ENCODE data around the gene ARAP1.

ARAP1 gene

DNA sequence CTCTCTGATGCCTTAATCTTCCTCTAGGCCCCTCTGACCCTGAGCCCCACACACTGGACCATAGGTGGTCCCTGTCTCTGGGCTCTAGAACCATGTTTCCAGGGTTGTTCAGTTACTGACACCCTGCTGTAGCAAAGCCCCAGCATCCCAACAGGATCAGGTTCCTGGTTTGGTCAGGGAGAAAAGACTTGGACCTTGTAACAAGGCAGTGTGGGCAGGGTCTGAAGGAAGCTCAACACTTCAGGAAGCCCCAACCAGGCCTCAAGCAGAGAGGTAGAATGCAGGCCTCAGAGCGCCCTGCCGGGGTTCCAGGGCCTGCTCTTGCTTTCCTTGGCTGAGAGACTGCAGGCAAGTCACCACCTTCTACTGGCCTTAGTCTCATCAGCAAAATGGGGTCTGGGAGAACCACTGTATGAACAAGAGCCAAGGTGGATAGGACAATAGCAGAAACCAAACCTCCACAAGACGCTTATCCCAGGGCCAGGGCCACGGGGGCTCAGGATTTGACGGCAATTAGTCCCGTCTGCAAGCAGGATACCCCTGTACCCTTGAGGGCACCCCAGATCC lies 4.8 kb downstream of the ARAP1 start:
- TF ChIP-seq, protein P1, sequence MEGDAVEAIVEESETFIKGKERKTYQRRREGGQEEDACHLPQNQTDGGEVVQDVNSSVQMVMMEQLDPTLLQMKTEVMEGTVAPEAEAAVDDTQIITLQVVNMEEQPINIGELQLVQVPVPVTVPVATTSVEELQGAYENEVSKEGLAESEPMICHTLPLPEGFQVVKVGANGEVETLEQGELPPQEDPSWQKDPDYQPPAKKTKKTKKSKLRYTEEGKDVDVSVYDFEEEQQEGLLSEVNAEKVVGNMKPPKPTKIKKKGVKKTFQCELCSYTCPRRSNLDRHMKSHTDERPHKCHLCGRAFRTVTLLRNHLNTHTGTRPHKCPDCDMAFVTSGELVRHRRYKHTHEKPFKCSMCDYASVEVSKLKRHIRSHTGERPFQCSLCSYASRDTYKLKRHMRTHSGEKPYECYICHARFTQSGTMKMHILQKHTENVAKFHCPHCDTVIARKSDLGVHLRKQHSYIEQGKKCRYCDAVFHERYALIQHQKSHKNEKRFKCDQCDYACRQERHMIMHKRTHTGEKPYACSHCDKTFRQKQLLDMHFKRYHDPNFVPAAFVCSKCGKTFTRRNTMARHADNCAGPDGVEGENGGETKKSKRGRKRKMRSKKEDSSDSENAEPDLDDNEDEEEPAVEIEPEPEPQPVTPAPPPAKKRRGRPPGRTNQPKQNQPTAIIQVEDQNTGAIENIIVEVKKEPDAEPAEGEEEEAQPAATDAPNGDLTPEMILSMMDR (IDR thresholded peaks at IDR 0.05; ENCODE audit: control insufficient read depth, extremely low read depth, insufficient read depth) = no peak
- no peak for DNase-seq (ENCODE audit: low read depth)
- H3K4me3 ChIP-seq (ENCODE audit: low read depth, low read length) = no peak overlapping the region

DNA sequence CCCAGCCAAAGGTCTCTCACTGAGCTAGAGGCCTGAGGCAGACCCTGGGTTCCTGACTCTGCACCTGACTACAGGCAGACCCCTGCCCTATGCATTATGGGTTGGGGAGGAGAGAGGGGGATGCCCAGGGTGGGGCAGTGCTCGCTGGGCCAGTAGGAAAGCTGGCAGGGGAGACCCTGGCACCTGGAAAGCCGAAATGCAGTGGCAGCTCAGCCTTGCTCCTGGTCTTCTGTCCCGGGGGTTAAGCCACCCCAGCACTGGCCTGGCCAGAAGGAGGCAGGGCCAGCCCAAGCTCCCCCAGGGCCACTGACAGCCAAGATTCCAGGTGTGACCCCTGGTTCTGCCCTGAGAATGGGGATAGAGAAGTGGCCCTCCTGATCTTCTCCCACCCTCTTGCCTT lies 5.4 kb downstream of the ARAP1 start:
- no peak for DNase-seq (ENCODE audit: low read depth)
- TF ChIP-seq, protein P1 (IDR thresholded peaks at IDR 0.05; ENCODE audit: control insufficient read depth, extremely low read depth, insufficient read depth) = no peak
- H3K4me3 ChIP-seq (ENCODE audit: low read depth, low read length) = no peak overlapping the region

DNA sequence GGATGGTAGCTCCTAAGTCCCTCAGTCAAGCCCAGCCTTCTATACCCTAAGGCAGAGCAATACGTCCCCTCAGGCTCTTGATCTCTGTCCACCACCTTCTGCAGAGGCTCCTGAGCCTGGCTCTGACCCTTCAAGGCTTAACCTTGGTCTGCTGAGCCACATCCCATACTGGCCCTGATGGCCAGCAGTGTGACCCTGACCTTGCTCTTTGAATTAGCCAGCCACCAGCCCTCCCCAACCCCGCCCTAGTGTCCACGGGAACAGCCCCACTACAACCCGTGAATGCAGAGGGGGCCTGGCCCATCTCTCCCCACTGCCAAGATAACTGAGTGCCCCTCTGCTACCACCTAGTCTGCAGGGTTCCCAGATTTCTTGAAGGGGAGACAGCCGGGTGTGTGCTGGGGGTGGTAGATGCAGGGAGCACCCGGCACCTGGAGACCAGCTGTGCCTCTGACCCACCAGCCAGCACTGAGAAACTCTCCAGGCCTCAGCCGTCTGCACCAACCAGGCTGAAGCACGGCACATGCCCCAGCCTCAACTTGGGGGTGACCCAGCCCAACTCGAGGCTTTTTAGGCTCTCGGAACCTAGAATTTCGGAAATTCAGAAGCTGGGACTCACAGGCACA lies 6.2 kb downstream of the ARAP1 start:
- no peak for DNase-seq (ENCODE audit: low read depth)
- no peak overlapping the region for H3K4me3 ChIP-seq (ENCODE audit: low read depth, low read length)
- TF ChIP-seq, protein P1 (IDR thresholded peaks at IDR 0.05; ENCODE audit: control insufficient read depth, extremely low read depth, insufficient read depth) = no peak

DNA sequence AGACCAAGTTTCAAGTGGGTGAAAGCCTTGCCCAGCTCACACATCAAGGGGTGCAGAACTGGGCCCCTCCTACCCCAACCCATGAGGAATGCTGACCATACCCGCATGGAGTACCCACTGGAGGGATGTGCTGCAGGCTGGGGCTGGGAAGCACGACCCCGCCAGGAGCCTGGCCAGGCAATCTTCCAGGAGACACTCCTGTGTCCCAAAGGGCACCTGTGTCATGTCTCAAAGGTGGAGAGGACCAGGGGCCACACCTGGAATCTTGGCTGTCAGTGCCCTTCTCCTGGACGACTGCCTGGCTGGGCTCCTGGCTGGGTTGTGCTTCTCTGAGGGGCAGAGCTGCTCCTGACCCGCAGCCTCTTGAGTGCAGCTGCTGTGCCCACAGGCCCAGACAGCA lies 6.7 kb downstream of the ARAP1 start:
- H3K4me3 ChIP-seq (ENCODE audit: low read depth, low read length) = no peak overlapping the region
- TF ChIP-seq, protein P1 (IDR thresholded peaks at IDR 0.05; ENCODE audit: control insufficient read depth, extremely low read depth, insufficient read depth) = no peak
- DNase-seq (ENCODE audit: low read depth) = no peak

DNA sequence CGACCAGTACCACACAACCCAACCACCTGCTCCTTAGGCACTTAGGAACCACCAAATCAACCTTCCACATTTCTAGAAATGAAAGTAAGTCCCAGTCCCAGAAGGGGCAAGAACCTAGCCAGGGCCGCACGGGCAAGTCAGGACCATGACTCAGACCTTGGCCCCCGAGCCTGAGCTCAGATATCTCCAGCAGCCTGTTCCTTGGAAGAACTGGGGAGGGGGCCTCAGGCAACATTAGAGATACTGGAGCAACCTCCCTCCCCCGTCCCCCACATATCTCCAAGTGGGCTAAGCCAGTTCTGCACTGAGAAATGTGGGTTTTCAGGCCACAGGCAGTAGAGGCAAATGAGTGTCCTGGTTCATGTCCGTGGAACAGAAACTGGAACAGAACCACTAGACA lies 7.7 kb downstream of the ARAP1 start:
- no peak for DNase-seq (ENCODE audit: low read depth)
- TF ChIP-seq, protein P1 (IDR thresholded peaks at IDR 0.05; ENCODE audit: control insufficient read depth, extremely low read depth, insufficient read depth) = no peak
- no peak overlapping the region for H3K4me3 ChIP-seq (ENCODE audit: low read depth, low read length)

DNA sequence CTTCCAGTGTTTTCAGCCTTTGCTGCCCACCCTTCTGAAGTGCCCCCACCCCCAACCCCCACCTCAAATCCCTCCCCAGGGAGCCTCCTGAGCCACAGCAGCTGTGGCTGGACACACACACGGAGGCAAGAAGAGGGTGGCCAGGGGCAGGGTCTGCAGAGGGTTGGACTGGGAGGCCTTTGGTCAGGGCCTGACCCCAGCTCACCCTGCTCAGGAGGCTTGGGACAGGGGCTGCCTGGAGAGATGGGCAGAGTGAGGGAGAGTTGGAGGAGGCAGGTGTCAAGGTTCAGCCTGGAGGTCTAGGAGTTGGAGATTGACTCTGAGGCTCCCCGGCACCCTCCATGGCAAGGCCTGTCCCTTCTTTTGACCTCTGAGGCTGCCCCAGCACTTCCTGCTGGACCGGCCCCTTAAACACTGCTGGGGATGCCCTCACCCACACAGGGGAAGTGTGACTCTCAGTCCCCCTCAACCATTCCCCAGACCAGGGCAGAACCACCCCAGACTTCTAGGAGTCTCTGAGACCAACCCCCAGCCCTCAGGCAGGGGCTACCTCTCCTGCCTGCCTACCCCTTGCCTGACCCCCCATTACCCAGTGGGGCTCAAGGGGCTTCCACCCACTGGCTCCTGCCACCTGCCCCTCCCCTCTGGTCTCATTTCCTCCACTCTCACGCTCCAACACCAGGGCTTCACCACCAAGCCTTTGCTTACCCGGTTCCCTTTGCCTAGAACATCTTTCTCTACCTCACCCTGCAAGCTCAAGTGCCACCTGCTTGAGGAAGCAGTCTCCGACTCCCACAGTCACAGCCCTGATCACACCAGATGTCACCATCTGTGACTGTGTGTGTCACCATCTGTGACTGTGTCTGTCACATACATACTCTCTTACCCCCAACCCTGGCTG lies 8.6 kb downstream of the ARAP1 start:
- DNase-seq (ENCODE audit: low read depth) = no peak
- no peak overlapping the region for H3K4me3 ChIP-seq (ENCODE audit: low read depth, low read length)
- TF ChIP-seq, protein P1 (IDR thresholded peaks at IDR 0.05; ENCODE audit: control insufficient read depth, extremely low read depth, insufficient read depth) = no peak
